Gastroesophageal sphincter (tissue), 3 donors: ENCODE measurements around the gene CEP164.

ENCODE experiments used
- CTCF ChIP-seq, 4 experiments: fragments of 200-600 bp in 2 of 4; fragments of 450-650 bp in 2 of 4; sonication (generic) in 1 of 4; IDR thresholded peaks; one replicate each; pipeline ENCODE4 v1.5.1; 2017 to 2019; ENCODE audit warnings: antibody characterized with exemption in 4 of 4, mild to moderate bottlenecking in 2 of 4, moderate library complexity in 2 of 4
- POLR2A ChIP-seq, 2 donors: fragments of 450-650 bp; IDR thresholded peaks; one replicate each; pipeline ENCODE4 v1.6.1; 2017; ENCODE audit warnings: antibody characterized with exemption in 2 of 2, mild to moderate bottlenecking in 2 of 2, moderate library complexity in 1 of 2
- POLR2AphosphoS5 ChIP-seq: sonication (generic); formaldehyde crosslinking; IDR thresholded peaks from one replicate; pipeline ENCODE4 v1.6.1; 2017; ENCODE audit warnings: antibody characterized with exemption

- TF ChIP-seq CTCF (IDR thresholded peaks at IDR 0.05) (no peak), POLR2A (IDR thresholded peaks at IDR 0.05) (no peak), POLR2AphosphoS5 (no peak)
Measured at GRCh38 chr11:117427356-117427874, 99.8 kb downstream of the CEP164 start.
